Fibroblast of mammary gland (primary cell): ENCODE results near the gene NFKBIL1.
A peak's percentile ranks its signal among the peaks of the same experiment; 100 is the strongest.

Experiments
- DNase-seq: peaks from one replicate; pipeline ENCODE4 v3.0.0-alpha.2; 2010; ENCODE audit warnings: low read depth
- H3K4me3 ChIP-seq: 2 replicates; pipeline ENCODE4 v1.5.1; 2011; ENCODE audit warnings: low read depth, mild to moderate bottlenecking, low read length, moderate library complexity; ENCODE audit not compliant: control insufficient read depth
- TF ChIP-seq, protein P1 (sequence below): conservative IDR thresholded peaks from 2 replicates; pipeline ENCODE4 v1.5.1; 2011; ENCODE audit warnings: low read depth, low read length, inconsistent platforms; ENCODE audit not compliant: control insufficient read depth, insufficient read depth

The NFKBIL1 gene

GRCh38 chr6:31530659-31531058 lies 16.7 kb upstream of the NFKBIL1 start:
- no peak overlapping the region for H3K4me3 ChIP-seq
- TF ChIP-seq, protein P1, sequence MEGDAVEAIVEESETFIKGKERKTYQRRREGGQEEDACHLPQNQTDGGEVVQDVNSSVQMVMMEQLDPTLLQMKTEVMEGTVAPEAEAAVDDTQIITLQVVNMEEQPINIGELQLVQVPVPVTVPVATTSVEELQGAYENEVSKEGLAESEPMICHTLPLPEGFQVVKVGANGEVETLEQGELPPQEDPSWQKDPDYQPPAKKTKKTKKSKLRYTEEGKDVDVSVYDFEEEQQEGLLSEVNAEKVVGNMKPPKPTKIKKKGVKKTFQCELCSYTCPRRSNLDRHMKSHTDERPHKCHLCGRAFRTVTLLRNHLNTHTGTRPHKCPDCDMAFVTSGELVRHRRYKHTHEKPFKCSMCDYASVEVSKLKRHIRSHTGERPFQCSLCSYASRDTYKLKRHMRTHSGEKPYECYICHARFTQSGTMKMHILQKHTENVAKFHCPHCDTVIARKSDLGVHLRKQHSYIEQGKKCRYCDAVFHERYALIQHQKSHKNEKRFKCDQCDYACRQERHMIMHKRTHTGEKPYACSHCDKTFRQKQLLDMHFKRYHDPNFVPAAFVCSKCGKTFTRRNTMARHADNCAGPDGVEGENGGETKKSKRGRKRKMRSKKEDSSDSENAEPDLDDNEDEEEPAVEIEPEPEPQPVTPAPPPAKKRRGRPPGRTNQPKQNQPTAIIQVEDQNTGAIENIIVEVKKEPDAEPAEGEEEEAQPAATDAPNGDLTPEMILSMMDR, result peak; percentile 8

DNA sequence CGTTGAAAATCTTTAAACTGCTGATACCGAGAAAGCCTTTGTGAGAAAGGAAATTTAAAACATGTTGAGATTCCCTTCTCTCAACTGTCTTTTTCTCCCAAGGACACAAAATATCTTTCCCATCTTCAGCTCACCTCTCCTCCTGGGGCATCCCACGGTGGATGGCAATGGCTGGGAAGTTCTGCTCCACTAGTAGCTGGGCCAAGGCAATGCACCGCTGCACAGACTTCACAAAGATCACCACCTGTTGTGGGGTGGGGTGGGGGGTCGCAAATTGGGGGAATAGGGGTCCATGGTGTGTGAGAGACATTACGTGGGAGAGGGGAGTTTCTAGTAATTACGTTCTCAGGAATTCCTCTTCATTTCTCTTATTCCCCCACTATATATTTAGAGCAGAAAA lies 16.2 kb upstream of the NFKBIL1 start:
- no peak for DNase-seq
- TF ChIP-seq, protein P1, result no peak
- no peak overlapping the region for H3K4me3 ChIP-seq

More at GRCh38 chr6:31530659-31531058, 16.7 kb upstream of the NFKBIL1 start:
- DNase-seq, result no peak

DNA sequence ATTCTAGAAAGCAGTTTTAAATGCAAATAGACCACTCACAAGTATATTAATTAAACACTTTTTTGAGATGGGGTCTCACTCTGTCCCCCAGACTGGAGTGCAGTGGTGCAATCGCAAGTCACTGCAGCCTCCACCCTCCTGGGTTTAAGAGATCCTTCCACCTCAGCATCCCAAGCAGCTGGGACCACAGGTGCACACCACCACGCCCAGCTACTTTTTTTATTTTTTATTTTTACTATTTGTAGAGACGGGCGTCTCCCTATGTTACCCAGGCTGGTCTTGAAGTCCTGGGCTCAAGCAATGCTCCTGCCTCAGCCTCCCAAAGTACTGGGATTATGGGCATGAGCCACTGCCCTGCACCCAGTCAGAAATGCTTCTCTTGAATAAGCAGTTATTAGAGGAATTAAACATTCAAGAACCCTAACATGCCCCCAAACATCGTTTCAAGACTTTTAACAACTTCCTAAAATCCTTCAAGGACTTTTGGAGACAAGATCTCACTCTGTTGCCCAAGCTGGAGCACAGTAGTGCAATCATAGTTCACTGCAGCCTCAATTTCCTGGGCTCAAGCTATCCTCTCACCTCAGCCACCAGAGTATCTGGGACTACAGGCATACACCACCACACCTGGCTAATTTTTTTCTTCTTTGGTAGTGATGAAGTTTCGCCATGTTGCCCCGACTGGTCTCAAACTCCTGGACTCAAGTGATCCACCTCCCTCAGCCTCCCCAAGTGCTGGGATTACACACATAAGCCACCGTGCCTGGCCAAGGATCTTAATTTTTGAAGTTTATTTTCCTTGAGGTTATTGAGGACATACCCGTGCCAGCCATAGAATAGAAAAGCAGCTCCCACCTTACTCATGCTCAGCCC lies 15.4 kb upstream of the NFKBIL1 start:
- no peak for DNase-seq
- TF ChIP-seq, protein P1, result no peak
- no peak overlapping the region for H3K4me3 ChIP-seq

- DNase-seq, result no peak
- no peak overlapping the region for H3K4me3 ChIP-seq
- TF ChIP-seq, protein P1, result no peak
These were observed 14.6 kb upstream of the NFKBIL1 start for GRCh38 chr6:31532644-31533454.

DNA sequence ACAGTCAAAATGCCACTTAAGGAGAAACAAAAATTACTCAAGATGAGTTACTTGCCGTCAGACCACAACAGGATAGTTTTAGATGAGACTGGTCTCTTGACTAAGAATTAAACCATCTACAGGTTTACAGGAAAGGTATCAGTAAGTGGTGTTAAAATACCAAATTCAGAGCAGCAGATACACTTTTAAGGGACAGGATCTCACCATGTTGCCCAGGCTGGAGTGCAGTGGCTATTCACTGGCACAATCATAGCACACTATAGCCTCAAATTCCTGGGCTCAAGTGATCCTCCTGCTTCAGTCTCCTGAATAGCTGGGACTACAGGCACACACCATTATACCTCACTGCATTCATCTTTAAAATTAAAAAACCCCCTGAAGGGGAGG lies 14.0 kb upstream of the NFKBIL1 start:
- no peak for DNase-seq
- H3K4me3 ChIP-seq, result no peak overlapping the region
- TF ChIP-seq, protein P1, result no peak

GRCh38 chr6:31534011-31534410 lies 13.4 kb upstream of the NFKBIL1 start:
- DNase-seq, result no peak
- TF ChIP-seq, protein P1, result no peak
- no peak overlapping the region for H3K4me3 ChIP-seq
